ENCODE measurements around the gene KRT16. TPM values are rescaled to one million over a fixed set of nuclear protein-coding genes. Genes with fewer than 3 reads are reported as not detected.

The KRT16 gene
- total RNA-seq, 4 donors from 2014 or later, result 1.1 to 78.8 (median 13.5) TPM

- TF ChIP-seq EP300 (IDR thresholded peaks at IDR 0.05) (no peak), POLR2A (IDR thresholded peaks at IDR 0.05) (no peak), CTCF (IDR thresholded peaks at IDR 0.05) (no peak), POLR2AphosphoS5 (IDR thresholded peaks at IDR 0.05) (no peak)
- no peaks in the 10 kb centered on the region for H3K9me3 ChIP-seq
- H3K4me3 ChIP-seq, result no peak overlapping the region
- H3K27ac ChIP-seq, result no peak overlapping the region
- ATAC-seq, result no peak
- peaks cover 53% of the 10 kb centered on the region for H3K27me3 ChIP-seq
- no peaks in the 10 kb centered on the region for H3K4me1 ChIP-seq
- H3K36me3 ChIP-seq, result no peaks in the 10 kb centered on the region
- 64 to 73% methylated on average over 6 of the region's 6 CpGs for WGBS, 2 donors (ENCODE audit: low coverage in 1 of 2)
These were observed 51.0 kb downstream of the KRT16 start for GRCh38 chr17:41561554-41561953.

Other genes starting within 250 kb of the KRT16 start
- gene KRT33B, start 243.0 kb downstream of the KRT16 start, total RNA-seq, result not detected
- under 1 TPM in 1 of 4 donors, not detected in 3; 0.27 TPM for gene KRT34, start 230.5 kb downstream of the KRT16 start, total RNA-seq
- not detected for gene KRT31, start 215.2 kb downstream of the KRT16 start, total RNA-seq
- not detected for gene KRT37, start 188.2 kb downstream of the KRT16 start, total RNA-seq
- not detected for gene KRT38, start 171.8 kb downstream of the KRT16 start, total RNA-seq
- gene KRT32, start 145.4 kb downstream of the KRT16 start, total RNA-seq, result under 1 TPM in 1 of 4 donors, not detected in 3; 0.13 TPM
- gene KRT35, start 131.6 kb downstream of the KRT16 start, total RNA-seq, result not detected
- gene KRT36, start 122.9 kb downstream of the KRT16 start, total RNA-seq, result not detected
- gene KRT13, start 107.2 kb downstream of the KRT16 start, total RNA-seq, result 1,000 to 10,000 TPM in 1 of 4 donors, 100 to 1,000 TPM in 1, 10 to 100 TPM in 2; 20.7 to 1,501 (median 80.1) TPM
- gene KRT15, start 93.9 kb downstream of the KRT16 start, total RNA-seq, result 100 to 1,000 TPM in 1 of 4 donors, 1 to 10 TPM in 3; 1.2 to 129 (median 4.2) TPM
- 100 to 1,000 TPM in 1 of 4 donors, 1 to 10 TPM in 3; 2.9 to 154 (median 6.5) TPM for gene KRT19, start 84.5 kb downstream of the KRT16 start, total RNA-seq
- not detected for gene KRT9, start 40.7 kb downstream of the KRT16 start, total RNA-seq
- gene KRT14, start 25.9 kb downstream of the KRT16 start, total RNA-seq, result 100 to 1,000 TPM in 1 of 4 donors, 10 to 100 TPM in 1, 1 to 10 TPM in 1, not detected in 1; 1.4 to 105 (median 41.1) TPM
- 10 to 100 TPM in 2 of 4 donors, 1 to 10 TPM in 1, not detected in 1; 7.0 to 18.5 (median 17.4) TPM for gene KRT17, start 11.8 kb upstream of the KRT16 start, total RNA-seq
- gene EIF1, start 76.1 kb upstream of the KRT16 start, total RNA-seq, result 100 to 1,000 TPM; 224 to 331 (median 270) TPM
- not detected for gene GAST, start 99.6 kb upstream of the KRT16 start, total RNA-seq
- under 1 TPM in 1 of 4 donors, not detected in 3; 0.54 TPM for gene HAP1, start 121.9 kb upstream of the KRT16 start, total RNA-seq
- 10 to 100 TPM; 30.8 to 60.9 (median 41.7) TPM for gene JUP, start 173.9 kb upstream of the KRT16 start, total RNA-seq
- 10 to 100 TPM in 3 of 4 donors, 1 to 10 TPM in 1; 8.3 to 20.9 (median 19.1) TPM for gene P3H4, start 199.2 kb upstream of the KRT16 start, total RNA-seq
- gene FKBP10, start 200.2 kb upstream of the KRT16 start, total RNA-seq, result 10 to 100 TPM; 33.7 to 43.2 (median 38.2) TPM
- 10 to 100 TPM; 64.8 to 83.7 (median 71.5) TPM for gene NT5C3B, start 223.5 kb upstream of the KRT16 start, total RNA-seq
- gene KLHL10, start 225.1 kb upstream of the KRT16 start, total RNA-seq, result 1 to 10 TPM in 2 of 4 donors, under 1 TPM in 2; 0.62 to 2.7 (median 1.4) TPM